Muscle layer of colon (tissue), 2 donors: ENCODE measurements around the gene CD109.

Source experiments
- H3K27ac ChIP-seq: one replicate; pipeline ENCODE4 v1.7.0; 2013; ENCODE audit warnings: low read depth, mild to moderate bottlenecking, low read length, moderate library complexity
- H3K27me3 ChIP-seq, 2 donors: one replicate each; pipeline ENCODE4 v1.7.0; 2013; ENCODE audit warnings: low read length in 2 of 2, mild to moderate bottlenecking in 2 of 2; ENCODE audit not compliant: insufficient read depth in 2 of 2, control insufficient read depth in 1 of 2
- H3K36me3 ChIP-seq: one replicate; pipeline ENCODE4 v1.7.0; 2013; ENCODE audit warnings: mild to moderate bottlenecking, low read length; ENCODE audit not compliant: insufficient read depth
- H3K4me1 ChIP-seq: one replicate; pipeline ENCODE4 v1.7.0; 2013; ENCODE audit warnings: mild to moderate bottlenecking, low read length; ENCODE audit not compliant: insufficient read depth
- H3K4me3 ChIP-seq, 2 donors: one replicate each; pipeline ENCODE4 v1.7.0; 2013; ENCODE audit warnings: low read length in 2 of 2, low read depth in 1 of 2, mild to moderate bottlenecking in 1 of 2, moderate library complexity in 1 of 2
- H3K9ac ChIP-seq: one replicate; pipeline ENCODE4 v1.7.0; 2013; ENCODE audit warnings: low read length
- H3K9me3 ChIP-seq: one replicate; pipeline ENCODE4 v1.7.0; 2013; ENCODE audit warnings: mild to moderate bottlenecking, low read length
- donor health status: abdominal sarcoma.
- donor health status: Adenocarcinoma of cecum.

CD109 gene

DNA sequence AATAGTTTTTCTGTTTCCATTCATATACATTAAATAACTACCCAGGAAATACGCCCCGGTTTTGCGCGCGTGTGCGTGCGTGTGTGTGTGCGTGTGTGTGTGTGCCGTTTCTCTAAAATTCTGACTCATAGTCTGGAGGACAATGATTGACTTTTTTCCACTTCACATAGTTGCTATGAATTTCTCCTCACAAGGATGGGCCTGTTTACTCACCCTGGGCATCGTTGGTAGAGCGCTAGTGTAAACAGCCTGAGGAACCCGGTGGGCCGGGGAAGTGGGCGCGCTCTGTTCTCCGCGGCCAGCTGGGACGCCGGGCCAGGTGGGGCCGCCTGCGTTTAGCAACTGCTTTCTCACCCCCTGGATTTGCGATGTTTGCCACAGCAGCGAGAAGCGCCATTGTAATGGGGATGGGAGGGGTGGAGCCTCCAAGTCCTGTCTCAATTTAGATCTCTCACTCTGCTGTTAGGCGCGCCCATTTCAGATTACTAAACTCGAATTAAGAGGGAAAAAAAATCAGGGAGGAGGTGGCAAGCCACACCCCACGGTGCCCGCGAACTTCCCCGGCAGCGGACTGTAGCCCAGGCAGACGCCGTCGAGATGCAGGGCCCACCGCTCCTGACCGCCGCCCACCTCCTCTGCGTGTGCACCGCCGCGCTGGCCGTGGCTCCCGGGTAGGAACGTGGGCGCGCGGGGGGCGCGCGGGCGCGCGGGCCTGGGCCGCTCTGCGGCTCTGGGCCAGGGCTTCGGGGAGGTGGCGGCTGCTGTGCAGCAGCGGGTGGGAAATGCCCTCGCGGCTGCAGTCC, at the start of gene CD109:
Gene CD109, plus strand, starts transcription at position 585 of the 803 bp plus-strand sequence. Its CDS starts 13 bp downstream, at position 598.
- Histone ChIP-seq H3K27me3 (no peaks in the 10 kb centered on the region), H3K4me3 (peak within 1 kb of the TSS; percentile 39 to 85), H3K4me1 (peaks cover 23% of the 10 kb centered on the region), H3K27ac (peak within 1 kb of the TSS; percentile 80), H3K36me3 (no peaks in the 10 kb centered on the region), H3K9me3 (no peaks in the 10 kb centered on the region), H3K9ac (peak within 1 kb of the TSS; percentile 75)

DNA sequence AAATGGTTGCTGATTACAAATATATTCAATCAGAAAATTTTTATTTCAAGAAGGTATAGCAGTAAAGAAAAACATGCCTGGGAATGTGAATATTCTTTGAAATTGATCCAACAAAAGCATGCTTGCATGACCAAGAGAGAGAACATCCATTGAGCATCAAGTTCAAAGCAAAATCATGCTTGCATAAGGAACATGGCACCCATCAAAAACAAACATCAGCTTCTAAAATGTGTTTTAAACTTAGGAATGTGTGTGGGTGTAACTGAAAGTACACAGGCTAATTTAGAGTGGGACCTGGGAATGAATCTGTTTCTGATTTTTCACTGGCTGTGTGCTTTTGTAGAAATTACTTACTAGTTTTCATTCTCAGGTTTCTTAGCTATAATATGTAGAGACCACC, 47.8 kb upstream of the CD109 start:
- Histone ChIP-seq H3K4me3 (no peak overlapping the region), H3K9ac (no peak overlapping the region), H3K36me3 (peaks cover 4% of the 10 kb centered on the region), H3K4me1 (peaks cover 3% of the 10 kb centered on the region), H3K9me3 (no peaks in the 10 kb centered on the region), H3K27me3 (no peaks in the 10 kb centered on the region), H3K27ac (no peak overlapping the region)

DNA sequence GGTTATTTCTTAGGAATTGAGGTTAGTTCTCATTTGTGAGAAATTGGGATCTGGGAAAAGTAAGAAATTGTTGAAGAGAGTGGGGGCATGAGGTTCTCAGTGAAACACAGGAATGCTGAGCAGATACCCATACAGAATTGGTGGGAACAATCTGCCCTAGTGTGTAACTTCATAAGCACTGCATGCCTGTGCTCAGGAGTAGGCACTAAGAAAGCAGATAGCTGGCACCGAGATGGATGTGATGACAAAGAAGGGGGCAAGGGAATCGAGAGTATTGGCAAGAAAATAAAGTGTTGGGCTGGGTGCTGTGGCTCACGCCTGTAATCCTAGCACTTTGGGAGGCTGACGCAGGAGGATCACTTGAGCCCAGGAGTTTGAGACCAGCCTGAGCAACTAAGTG, 46.2 kb upstream of the CD109 start:
- H3K27me3 ChIP-seq: no peaks in the 10 kb centered on the region
- H3K27ac ChIP-seq: no peak overlapping the region
- H3K4me3 ChIP-seq: no peak overlapping the region
- H3K36me3 ChIP-seq: peaks cover 4% of the 10 kb centered on the region
- no peaks in the 10 kb centered on the region for H3K9me3 ChIP-seq
- no peak overlapping the region for H3K9ac ChIP-seq
- H3K4me1 ChIP-seq: peaks cover 3% of the 10 kb centered on the region

DNA sequence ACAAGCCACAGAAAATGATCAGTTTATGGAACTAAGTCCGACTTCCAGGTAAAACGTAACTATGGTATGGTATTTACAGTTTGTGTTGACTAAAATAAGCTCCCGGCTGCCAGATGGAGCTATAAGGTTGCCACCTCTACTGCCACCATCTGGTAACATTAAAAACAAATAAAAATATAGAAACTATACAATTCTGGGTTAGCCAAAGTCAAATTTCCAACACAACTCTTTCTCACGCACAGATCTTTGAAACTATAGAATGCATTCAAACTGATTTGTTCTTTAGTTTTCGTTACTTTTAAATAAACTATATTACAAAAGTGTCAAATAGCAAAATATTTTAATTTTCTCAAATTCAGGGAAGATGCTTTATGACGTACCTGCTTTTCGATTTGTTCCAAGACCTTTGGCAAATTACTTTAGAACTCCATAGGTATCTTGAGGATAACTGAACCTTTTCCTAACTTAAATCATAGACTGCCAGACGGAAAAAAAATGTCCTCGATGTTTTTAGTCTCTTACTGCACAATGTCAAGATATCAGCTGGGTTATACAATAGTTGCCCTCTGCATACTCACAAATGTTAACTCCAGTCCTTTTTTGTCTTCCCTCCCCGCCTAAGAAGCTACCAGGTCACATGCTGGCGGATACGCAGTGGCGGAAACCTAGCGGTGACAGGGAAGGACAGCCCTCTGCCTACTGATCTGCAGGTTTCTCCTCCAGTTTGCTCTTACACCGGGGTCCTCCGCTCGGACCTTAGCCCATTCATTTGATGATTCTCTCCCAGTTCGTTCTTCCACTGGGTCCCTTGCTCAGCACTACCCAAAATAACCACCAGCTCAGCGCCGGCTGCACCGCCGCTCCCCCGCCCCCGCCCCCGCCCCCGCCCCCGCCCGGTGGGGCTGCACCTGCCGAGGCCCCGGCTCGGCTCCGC, 43.1 kb upstream of the CD109 start:
- H3K9me3 ChIP-seq: no peaks in the 10 kb centered on the region
- H3K4me3 ChIP-seq: peak overlapping the region; percentile 75 to 91
- H3K27me3 ChIP-seq: no peaks in the 10 kb centered on the region
- peak overlapping the region; percentile 93 for H3K27ac ChIP-seq
- H3K4me1 ChIP-seq: peaks cover 3% of the 10 kb centered on the region
- peaks cover 4% of the 10 kb centered on the region for H3K36me3 ChIP-seq
- peak overlapping the region; percentile 80 for H3K9ac ChIP-seq

DNA sequence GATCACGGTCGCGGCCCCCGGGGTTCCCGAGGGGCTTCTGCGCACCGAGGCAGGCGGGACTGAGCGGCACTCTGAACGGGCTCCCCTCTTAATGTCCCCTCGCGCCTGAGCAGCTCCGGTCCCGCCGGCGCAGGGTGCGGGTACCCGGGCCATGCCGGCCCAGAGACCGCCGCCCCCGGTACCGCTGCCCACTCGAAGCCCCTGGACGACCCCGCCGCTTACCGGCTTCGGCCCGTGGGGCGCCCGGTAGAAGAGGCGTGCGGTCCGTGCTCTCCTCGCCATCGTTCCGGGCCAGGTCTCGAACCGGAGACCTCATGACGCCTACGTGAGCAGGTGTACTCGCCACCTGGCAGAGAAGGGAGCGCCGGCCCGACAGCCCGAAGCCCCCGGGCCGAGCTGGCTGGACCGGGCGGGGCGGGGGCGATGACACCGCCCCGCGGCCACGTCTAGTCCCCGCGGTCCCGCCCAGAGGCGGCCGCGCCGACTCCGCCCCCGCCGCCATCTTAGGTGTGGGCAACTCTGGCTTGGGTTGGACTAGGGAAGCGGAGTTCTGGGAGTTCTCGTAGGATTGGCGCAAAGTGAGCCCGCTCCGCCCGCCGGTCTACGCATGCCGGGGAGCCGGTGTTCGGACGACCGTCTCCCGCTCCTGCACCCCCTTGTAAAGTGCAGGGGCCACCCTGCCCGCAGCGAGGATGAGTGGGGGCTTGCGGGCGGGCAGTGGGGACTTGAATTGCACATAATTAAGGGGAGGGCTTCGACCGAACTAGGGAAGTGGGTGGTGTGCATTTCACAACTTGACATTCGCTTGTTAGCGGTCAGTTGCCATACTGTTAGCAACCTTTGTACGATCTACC, 42.2 kb upstream of the CD109 start, which contains the start of gene SLC17A5:
Gene SLC17A5, minus strand, starts transcription at position 422 of the 854 bp plus-strand sequence. Its CDS starts 106 bp downstream, at position 316.
- Histone ChIP-seq H3K9me3 (no peaks in the 10 kb centered on the region), H3K9ac (peak within 1 kb of the TSS; percentile 90)

DNA sequence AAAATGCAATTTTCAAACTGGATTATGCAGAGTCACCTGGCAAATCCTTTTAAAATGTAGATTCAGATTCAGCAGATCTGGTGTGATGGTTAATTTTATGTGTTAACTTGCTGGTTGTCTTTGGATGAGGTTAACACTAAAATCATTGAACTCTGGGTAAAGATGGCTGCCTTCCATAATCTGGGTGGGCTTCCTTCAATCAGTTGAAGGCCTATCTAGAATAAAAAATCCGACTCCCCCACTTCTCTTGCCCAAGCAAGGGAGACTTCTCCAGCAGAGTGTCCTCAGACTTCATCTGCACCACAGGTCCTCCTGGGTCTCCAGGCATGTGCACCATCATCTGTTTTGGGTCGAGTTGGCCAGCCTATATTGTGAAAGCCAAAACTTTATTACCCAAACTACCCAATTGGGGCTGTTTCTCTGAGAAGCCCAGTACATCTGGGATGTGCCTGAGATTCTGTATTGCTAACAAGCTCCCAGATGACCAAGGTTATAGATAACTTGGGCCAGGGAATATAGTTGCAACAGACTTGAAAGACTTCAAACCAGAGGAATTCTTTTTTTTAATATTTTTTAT, 40.6 kb upstream of the CD109 start:
- Histone ChIP-seq H3K36me3 (no peaks in the 10 kb centered on the region), H3K4me3 (peak overlapping the region in 1 of 2 donors; percentile 91), H3K9me3 (no peaks in the 10 kb centered on the region), H3K27me3 (no peaks in the 10 kb centered on the region), H3K27ac (no peak overlapping the region), H3K4me1 (peaks cover 3% of the 10 kb centered on the region), H3K9ac (peak overlapping the region; percentile 90)

More for the DNA sequence above, 42.2 kb upstream of the CD109 start, which contains the start of gene SLC17A5:
- peak within 1 kb of the TSS; percentile 93 for H3K27ac ChIP-seq
- peaks cover 3% of the 10 kb centered on the region for H3K4me1 ChIP-seq
- H3K27me3 ChIP-seq: no peaks in the 10 kb centered on the region
- H3K36me3 ChIP-seq: peaks cover 4% of the 10 kb centered on the region
- H3K4me3 ChIP-seq: peak within 1 kb of the TSS; percentile 75 to 91

DNA sequence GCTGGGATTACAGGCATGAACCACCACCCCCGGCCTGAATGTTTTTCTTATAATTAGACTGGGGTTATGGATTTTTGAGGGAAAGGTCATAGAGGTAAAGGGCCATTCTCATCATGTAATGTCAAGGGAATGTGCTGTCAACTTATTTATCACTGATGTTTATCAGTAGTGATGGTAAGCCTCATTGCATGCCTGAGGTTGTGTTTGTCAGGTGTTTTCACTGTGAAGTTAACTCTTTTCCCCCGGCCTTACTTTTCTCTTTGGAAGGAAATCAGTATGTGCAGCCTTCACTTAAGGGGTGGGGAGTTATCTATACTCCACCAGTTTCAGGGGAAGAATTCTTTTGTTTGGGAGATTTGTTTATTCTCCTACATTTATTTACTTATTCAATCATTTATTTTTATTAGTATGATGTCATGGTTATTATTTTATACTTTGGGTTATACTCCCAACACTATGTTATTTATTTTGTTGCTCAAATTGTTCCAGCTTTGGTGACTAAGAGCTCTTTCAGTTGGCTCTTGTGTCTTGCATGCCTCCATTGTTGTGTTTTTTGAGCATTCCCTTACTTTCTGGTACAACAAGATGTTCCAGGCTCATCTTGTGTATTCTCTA, 39.4 kb upstream of the CD109 start:
- Histone ChIP-seq H3K4me3 (no peak overlapping the region), H3K27me3 (no peaks in the 10 kb centered on the region), H3K27ac (no peak overlapping the region), H3K36me3 (no peaks in the 10 kb centered on the region), H3K9me3 (no peaks in the 10 kb centered on the region), H3K4me1 (peaks cover 3% of the 10 kb centered on the region), H3K9ac (no peak overlapping the region)

DNA sequence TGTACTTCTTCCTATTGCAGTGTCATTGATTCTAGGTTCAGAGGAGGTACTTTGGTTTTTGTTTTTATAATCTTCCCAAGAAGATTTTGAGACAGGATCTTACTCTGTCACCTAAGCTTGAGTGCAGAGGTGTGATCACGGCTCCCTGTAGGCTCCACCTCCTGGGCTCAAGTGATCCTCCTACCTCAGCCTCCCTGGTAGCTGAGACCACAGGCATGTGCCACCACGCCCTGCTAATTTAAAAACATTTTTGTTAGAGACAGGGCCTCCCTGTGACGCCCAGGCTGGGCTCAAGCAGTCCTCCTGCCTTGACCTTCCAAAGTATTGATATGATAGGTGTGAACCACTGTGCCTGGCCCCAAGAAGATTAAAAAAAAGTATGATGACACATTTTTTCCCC, 38.8 kb upstream of the CD109 start:
- Histone ChIP-seq H3K9ac (no peak overlapping the region), H3K27me3 (no peaks in the 10 kb centered on the region), H3K4me3 (no peak overlapping the region), H3K36me3 (no peaks in the 10 kb centered on the region), H3K4me1 (peaks cover 3% of the 10 kb centered on the region), H3K27ac (no peak overlapping the region), H3K9me3 (no peaks in the 10 kb centered on the region)

DNA sequence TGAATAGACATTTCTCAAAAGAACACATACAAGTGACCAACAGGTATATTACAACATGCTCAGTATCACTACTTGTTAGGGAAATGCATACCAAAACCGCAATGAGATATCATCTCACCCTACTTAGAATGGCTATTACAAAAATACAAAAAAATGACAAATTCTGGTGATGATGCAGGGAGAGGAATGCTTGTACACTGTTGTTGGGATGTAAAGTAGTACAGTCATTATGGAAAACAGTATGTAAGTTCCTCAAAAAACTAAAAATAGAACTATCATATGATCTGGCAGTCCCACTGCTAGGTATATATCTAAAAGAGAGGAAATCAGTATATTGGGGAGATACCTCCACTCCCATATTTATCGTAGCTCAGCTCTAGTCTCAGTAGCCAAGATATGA, 31.3 kb upstream of the CD109 start:
- Histone ChIP-seq H3K4me1 (no peaks in the 10 kb centered on the region), H3K9ac (no peak overlapping the region), H3K27me3 (no peaks in the 10 kb centered on the region), H3K4me3 (no peak overlapping the region), H3K36me3 (no peaks in the 10 kb centered on the region), H3K9me3 (no peaks in the 10 kb centered on the region), H3K27ac (no peak overlapping the region)

DNA sequence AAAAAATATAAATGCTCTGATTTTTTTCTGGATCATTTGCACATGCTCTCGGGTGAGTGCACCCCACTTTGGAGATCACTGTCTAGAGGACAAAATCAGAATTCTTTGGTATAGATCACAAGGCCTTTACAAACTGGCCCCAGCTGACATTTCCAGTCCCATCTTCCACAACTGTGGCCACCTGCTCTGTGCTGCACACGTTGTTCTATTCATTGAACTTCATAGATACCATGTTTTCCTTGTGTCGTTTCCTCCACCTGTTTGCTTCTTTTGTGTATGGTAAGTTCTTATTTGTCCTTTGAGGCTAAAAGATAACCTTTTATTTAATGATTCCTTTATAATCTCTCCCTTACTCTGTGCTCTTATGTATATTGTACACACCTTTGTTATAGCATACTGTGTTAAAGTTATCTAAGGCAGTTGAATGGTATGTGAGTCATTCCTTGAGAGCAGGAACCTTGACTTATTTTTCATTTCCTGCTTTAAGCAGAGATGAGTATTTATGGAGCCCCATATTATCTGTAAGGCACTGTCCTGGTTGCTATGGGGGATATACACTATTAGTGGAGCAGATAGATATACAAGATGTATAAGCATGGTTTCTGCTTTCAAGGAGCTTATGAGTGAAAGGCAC, 30.2 kb upstream of the CD109 start:
- Histone ChIP-seq H3K9ac (no peak overlapping the region), H3K27ac (no peak overlapping the region), H3K4me1 (no peaks in the 10 kb centered on the region), H3K4me3 (no peak overlapping the region), H3K9me3 (no peaks in the 10 kb centered on the region), H3K27me3 (no peaks in the 10 kb centered on the region), H3K36me3 (no peaks in the 10 kb centered on the region)
